Activated CD4-positive, alpha-beta memory T cell treated with anti-CD3 and anti-CD28 coated beads, Interleukin-2, amount 10 ng/mL, durations not matched to agents 7 days and 5 days (primary cell): ENCODE data around the gene SAP30. TPM values are rescaled to one million over a fixed set of nuclear protein-coding genes. Genes with fewer than 3 reads are reported as not detected.

Source experiments
- CTCF ChIA-PET: fragments of 350-600 bp; sonication (Branson Sonifier 250); formaldehyde crosslinking; loops from one replicate; lab custom pipeline; 2021; ENCODE audit warnings: antibody characterized with exemption, inconsistent platforms; lab: Charles Lee
- POLR2A ChIA-PET: fragments of 350-600 bp; sonication (Branson Sonifier 250); formaldehyde crosslinking; loops from one replicate; lab custom pipeline; 2021; ENCODE audit warnings: antibody characterized with exemption; lab: Charles Lee
- DNase-seq: peaks from one replicate; pipeline ENCODE4 v3.0.0-alpha.2; 2020
- H3K27ac Mint-ChIP-seq: one replicate; pipeline ENCODE4 v1.8.0; 2021; ENCODE audit warnings: mild to moderate bottlenecking, mixed read lengths
- H3K27me3 Mint-ChIP-seq: one replicate; pipeline ENCODE4 v1.8.0; 2021; ENCODE audit warnings: mixed read lengths
- H3K36me3 Mint-ChIP-seq: one replicate; pipeline ENCODE4 v1.8.0; 2021; ENCODE audit warnings: low read depth, mixed read lengths
- H3K4me1 Mint-ChIP-seq: one replicate; pipeline ENCODE4 v1.8.0; 2021; ENCODE audit warnings: mixed read lengths
- H3K4me3 Mint-ChIP-seq: one replicate; pipeline ENCODE4 v1.8.0; 2021; ENCODE audit warnings: mild to moderate bottlenecking, mixed read lengths
- H3K9me3 Mint-ChIP-seq: one replicate; pipeline ENCODE4 v1.8.0; 2021; ENCODE audit warnings: mixed read lengths
- total RNA-seq, 2 experiments: library from RNA; stranded (reverse); gene quantifications; one replicate each; pipeline ENCODE4 v1.2.3, GENCODE V29; 2021

SAP30 gene
- total RNA-seq, result 10 to 100 TPM; 27.5 to 29.7 TPM

GRCh38 chr4:173370477-173371291 lies at the start of gene SAP30:
Gene SAP30 (plus strand): TSS chr4:173370954. CDS start chr4:173371183, 229 bp downstream.
- CTCF ChIA-PET, result interaction anchor here (0.6 to 6.5 kb wide), 11 partner anchors 10 to 69 kb away, joined by 3 to 90 read pairs (median 5); partner anchors contain the start of gene HMGB2
- POLR2A ChIA-PET, result interaction anchor here (0.9 to 7.8 kb wide), 12 partner anchors 12 to 1152 kb away, joined by 3 to 710 read pairs (median 5); partner anchors contain the start of genes CEP44, FBXO8, GALNT7 and HMGB2
- no peaks in the 10 kb centered on the region for H3K27me3 Mint-ChIP-seq
- peaks cover 24% of the 10 kb centered on the region for H3K36me3 Mint-ChIP-seq
- peak; percentile 97 for DNase-seq
- H3K4me3 Mint-ChIP-seq, result peak within 1 kb of the TSS; percentile 100
- no peaks in the 10 kb centered on the region for H3K9me3 Mint-ChIP-seq
- H3K27ac Mint-ChIP-seq, result peak within 1 kb of the TSS; percentile 97
- peaks cover 52% of the 10 kb centered on the region for H3K4me1 Mint-ChIP-seq

GRCh38 chr4:173325007-173325736 lies 45.6 kb upstream of the SAP30 start:
- peaks cover 56% of the 10 kb centered on the region for H3K36me3 Mint-ChIP-seq
- ChIA-PET POLR2A (interaction anchor here (1.1 to 3.4 kb wide), 4 partner anchors 9 to 50 kb away, joined by 3 to 20 read pairs (median 4); partner anchors contain the start of gene HMGB2), CTCF (interaction anchor here (1.0 to 1.1 kb wide), 2 partner anchors 87 to 95 kb away, joined by 3 read pairs; no protein-coding TSS in a partner anchor)
- no peaks in the 10 kb centered on the region for H3K9me3 Mint-ChIP-seq
- H3K27ac Mint-ChIP-seq, result no peak overlapping the region
- H3K4me1 Mint-ChIP-seq, result peaks cover 14% of the 10 kb centered on the region
- no peak for DNase-seq
- no peak overlapping the region for H3K4me3 Mint-ChIP-seq
- H3K27me3 Mint-ChIP-seq, result no peaks in the 10 kb centered on the region

- no peak overlapping the region for H3K27ac Mint-ChIP-seq
- ChIA-PET POLR2A (interaction anchor here (1.3 to 14.2 kb wide), 4 partner anchors 8 to 160 kb away, joined by 3 to 710 read pairs (median 40); partner anchors contain the start of genes GALNT7 and SAP30), CTCF (interaction anchor here (1.1 kb wide), 1 partner anchor 9 kb away, joined by 4 read pairs; no protein-coding TSS in a partner anchor)
- no peak overlapping the region for H3K4me3 Mint-ChIP-seq
- H3K4me1 Mint-ChIP-seq, result peaks cover 28% of the 10 kb centered on the region
- H3K9me3 Mint-ChIP-seq, result no peaks in the 10 kb centered on the region
- no peak for DNase-seq
- no peaks in the 10 kb centered on the region for H3K27me3 Mint-ChIP-seq
- H3K36me3 Mint-ChIP-seq, result peaks cover 73% of the 10 kb centered on the region
Measured at GRCh38 chr4:173328236-173328901, 42.4 kb upstream of the SAP30 start.

GRCh38 chr4:173330590-173330989 lies 40.2 kb upstream of the SAP30 start:
- peak overlapping the region; percentile 51 for H3K4me3 Mint-ChIP-seq
- no peaks in the 10 kb centered on the region for H3K9me3 Mint-ChIP-seq
- POLR2A ChIA-PET, result interaction anchor here (1.2 to 14.2 kb wide), 7 partner anchors 10 to 163 kb away, joined by 3 to 710 read pairs (median 6); partner anchors contain the start of genes GALNT7 and SAP30
- H3K27me3 Mint-ChIP-seq, result no peaks in the 10 kb centered on the region
- CTCF ChIA-PET, result interaction anchor here (1.2 to 7.9 kb wide), 4 partner anchors 12 to 91 kb away, joined by 3 to 90 read pairs (median 10); partner anchors contain the start of gene SAP30
- H3K4me1 Mint-ChIP-seq, result peaks cover 31% of the 10 kb centered on the region
- peak overlapping the region; percentile 47 for H3K27ac Mint-ChIP-seq
- DNase-seq, result no peak
- H3K36me3 Mint-ChIP-seq, result peaks cover 73% of the 10 kb centered on the region

- ChIA-PET POLR2A (interaction anchor here (0.9 to 14.2 kb wide), 9 partner anchors 12 to 952 kb away, joined by 3 to 710 read pairs (median 10); partner anchors contain the start of genes CEP44, GALNT7 and SAP30), CTCF (interaction anchor here (1.0 to 7.9 kb wide), 6 partner anchors 13 to 89 kb away, joined by 3 to 90 read pairs (median 4); partner anchors contain the start of gene SAP30)
- no peak for DNase-seq
- Mint-ChIP-seq H3K9me3 (no peaks in the 10 kb centered on the region), H3K36me3 (peaks cover 62% of the 10 kb centered on the region), H3K4me3 (peak overlapping the region; percentile 94), H3K27ac (peak overlapping the region; percentile 91), H3K4me1 (peaks cover 35% of the 10 kb centered on the region), H3K27me3 (no peaks in the 10 kb centered on the region)
Measured at GRCh38 chr4:173332021-173332487, 38.7 kb upstream of the SAP30 start.

- Mint-ChIP-seq H3K27ac (peak overlapping the region; percentile 91), H3K4me3 (peak overlapping the region; percentile 94), H3K27me3 (no peaks in the 10 kb centered on the region), H3K4me1 (peaks cover 42% of the 10 kb centered on the region), H3K9me3 (no peaks in the 10 kb centered on the region), H3K36me3 (peaks cover 54% of the 10 kb centered on the region)
- no peak for DNase-seq
- POLR2A ChIA-PET, result interaction anchor here (0.7 to 14.2 kb wide), 25 partner anchors 7 to 951 kb away, joined by 3 to 710 read pairs (median 9); partner anchors contain the start of genes CEP44, GALNT7 and SAP30
- CTCF ChIA-PET, result interaction anchor here (1.0 to 7.9 kb wide), 8 partner anchors 12 to 87 kb away, joined by 3 to 90 read pairs (median 5); partner anchors contain the start of gene SAP30
Measured at GRCh38 chr4:173332963-173333657, 37.6 kb upstream of the SAP30 start.

GRCh38 chr4:173333658-173334084 lies 37.1 kb upstream of the SAP30 start:
- peaks cover 42% of the 10 kb centered on the region for H3K4me1 Mint-ChIP-seq
- H3K27me3 Mint-ChIP-seq, result no peaks in the 10 kb centered on the region
- peak overlapping the region; percentile 98 for H3K27ac Mint-ChIP-seq
- ChIA-PET POLR2A (interaction anchor here (0.7 to 14.2 kb wide), 28 partner anchors 8 to 950 kb away, joined by 3 to 710 read pairs (median 9); partner anchors contain the start of genes CEP44, FBXO8, GALNT7 and SAP30), CTCF (interaction anchor here (1.0 to 7.9 kb wide), 6 partner anchors 12 to 87 kb away, joined by 3 to 90 read pairs (median 8); partner anchors contain the start of gene SAP30)
- peak; percentile 53 for DNase-seq
- H3K9me3 Mint-ChIP-seq, result no peaks in the 10 kb centered on the region
- H3K4me3 Mint-ChIP-seq, result peak overlapping the region; percentile 94
- H3K36me3 Mint-ChIP-seq, result peaks cover 48% of the 10 kb centered on the region

GRCh38 chr4:173334085-173334890 lies 36.5 kb upstream of the SAP30 start, which contains the start of gene HMGB2:
Gene HMGB2 (minus strand): TSS chr4:173334358. CDS start chr4:173333649, 709 bp downstream.
- Mint-ChIP-seq H3K4me3 (peak within 1 kb of the TSS; percentile 94), H3K36me3 (peaks cover 44% of the 10 kb centered on the region), H3K27ac (peak within 1 kb of the TSS; percentile 98), H3K9me3 (no peaks in the 10 kb centered on the region), H3K27me3 (no peaks in the 10 kb centered on the region), H3K4me1 (peaks cover 40% of the 10 kb centered on the region)
- peak; percentile 100 for DNase-seq
- POLR2A ChIA-PET, result interaction anchor here (0.7 to 14.2 kb wide), 31 partner anchors 8 to 1188 kb away, joined by 3 to 710 read pairs (median 7); partner anchors contain the start of genes CEP44, FBXO8, GALNT7 and HPGD
- CTCF ChIA-PET, result interaction anchor here (1.0 to 7.9 kb wide), 7 partner anchors 11 to 86 kb away, joined by 3 to 90 read pairs (median 6); partner anchors contain the start of gene SAP30

GRCh38 chr4:173334891-173335752 lies 35.6 kb upstream of the SAP30 start:
- Mint-ChIP-seq H3K36me3 (peaks cover 37% of the 10 kb centered on the region), H3K4me1 (peaks cover 33% of the 10 kb centered on the region), H3K4me3 (peak overlapping the region; percentile 90), H3K27ac (peak overlapping the region; percentile 98), H3K9me3 (no peaks in the 10 kb centered on the region), H3K27me3 (no peaks in the 10 kb centered on the region)
- DNase-seq, result peak; percentile 70
- ChIA-PET POLR2A (interaction anchor here (0.7 to 14.2 kb wide), 28 partner anchors 9 to 1187 kb away, joined by 3 to 710 read pairs (median 9); partner anchors contain the start of genes CEP44, FBXO8, GALNT7 and HPGD), CTCF (interaction anchor here (1.0 to 7.9 kb wide), 6 partner anchors 10 to 85 kb away, joined by 3 to 90 read pairs (median 9); partner anchors contain the start of gene SAP30)
